ENCODE results near the gene UPB1. TPM values are rescaled to one million over a fixed set of nuclear protein-coding genes. Genes with fewer than 3 reads are reported as not detected.

The UPB1 gene
- total RNA-seq, 2 donors from 2014 or later = 0.05 to 5.0 TPM

GRCh38 chr22:24571266-24571665, 76.1 kb downstream of the UPB1 start:
- Histone ChIP-seq H3K36me3 (peaks cover 0 to 13% of the 10 kb centered on the region in 2 donors), H3K4me1 (replicated peaks) (no peaks in the 10 kb centered on the region), H3K9me3 (no peaks in the 10 kb centered on the region), H3K27ac (no peak overlapping the region), H3K27me3 (replicated peaks; ENCODE audit: insufficient read depth) (no peaks in the 10 kb centered on the region), H3K4me3 (no peak overlapping the region)
- intact Hi-C loops (cut with DNase I) = no loop called here
- 94% methylated on average over 7 of the region's 7 CpGs for WGBS
- no peak for DNase-seq (ENCODE audit: low spot score)
- TF ChIP-seq CTCF (IDR thresholded peaks at IDR 0.05) (no peak), POLR2AphosphoS5 (IDR thresholded peaks at IDR 0.05) (no peak), POLR2A (IDR thresholded peaks at IDR 0.05) (no peak)

- DNase-seq (ENCODE audit: low spot score) = no peak
- H3K27ac ChIP-seq = no peak overlapping the region
- H3K27me3 ChIP-seq (replicated peaks; ENCODE audit: insufficient read depth) = no peaks in the 10 kb centered on the region
- no peaks in the 10 kb centered on the region for H3K9me3 ChIP-seq
- peaks cover 0 to 6% of the 10 kb centered on the region in 2 donors for H3K36me3 ChIP-seq
- 76% methylated on average over 1 of the region's 1 CpG for WGBS
- intact Hi-C loops (cut with DNase I) = no loop called here
- H3K4me3 ChIP-seq = no peak overlapping the region
- no peak for TF ChIP-seq POLR2A (IDR thresholded peaks at IDR 0.05)
- no peaks in the 10 kb centered on the region for H3K4me1 ChIP-seq (replicated peaks)
Measured at GRCh38 chr22:24576778-24577177, 81.6 kb downstream of the UPB1 start.

Other genes with a start within 250 kb of the UPB1 start
- gene SPECC1L, start 224.5 kb upstream of the UPB1 start, total RNA-seq = 10 to 100 TPM; 39.6 to 63.2 TPM
- 1 to 10 TPM; 2.1 to 3.7 TPM for gene ADORA2A, start 67.7 kb upstream of the UPB1 start, total RNA-seq
- 100 to 1,000 TPM; 143 to 147 TPM for gene GUCD1, start 59.8 kb downstream of the UPB1 start, total RNA-seq
- gene SNRPD3, start 60.7 kb downstream of the UPB1 start, total RNA-seq = 100 to 1,000 TPM; 152 to 169 TPM
- 100 to 1,000 TPM in 1 of 2 donors, 10 to 100 TPM in 1; 57.0 to 161 TPM for gene LRRC75B, start 97.7 kb downstream of the UPB1 start, total RNA-seq
- 100 to 1,000 TPM in 1 of 2 donors, 10 to 100 TPM in 1; 64.6 to 114 TPM for gene GGT1, start 107.9 kb downstream of the UPB1 start, total RNA-seq

Data from prostate gland (tissue), 2 donors.